Glutamatergic neuron (in vitro differentiated cells): ENCODE data around the gene CASP2. TPM values are rescaled to one million over a fixed set of nuclear protein-coding genes. Genes with fewer than 3 reads are reported as not detected.
A peak's percentile ranks its signal among the peaks of the same experiment; 100 is the strongest.
"Not testable (repeated sequence)": the region's sequence is repeated elsewhere in the genome, so short reads cannot be mapped to it uniquely, and the experiment has no call there.

Experiments
- DNase-seq: peaks from one replicate; pipeline ENCODE4 v3.0.0; 2022
- H3K27ac Mint-ChIP-seq: one replicate; pipeline ENCODE4 v1.8.0; 2020; ENCODE audit warnings: mild to moderate bottlenecking, mixed read lengths, inconsistent platforms; ENCODE audit not compliant: unreplicated experiment
- H3K27me3 Mint-ChIP-seq: one replicate; pipeline ENCODE4 v1.8.0; 2020; ENCODE audit warnings: mild to moderate bottlenecking, moderate library complexity, mixed read lengths, inconsistent platforms; ENCODE audit not compliant: unreplicated experiment
- H3K36me3 Mint-ChIP-seq: one replicate; pipeline ENCODE4 v1.8.0; 2020; ENCODE audit warnings: mild to moderate bottlenecking, mixed read lengths, inconsistent platforms; ENCODE audit not compliant: unreplicated experiment
- H3K4me1 Mint-ChIP-seq: one replicate; pipeline ENCODE4 v1.8.0; 2020; ENCODE audit warnings: mild to moderate bottlenecking, low read depth, mixed read lengths, inconsistent platforms; ENCODE audit not compliant: unreplicated experiment
- H3K4me3 Mint-ChIP-seq: one replicate; pipeline ENCODE4 v1.8.0; 2020; ENCODE audit warnings: mild to moderate bottlenecking, mixed read lengths, inconsistent platforms; ENCODE audit not compliant: unreplicated experiment
- H3K9me3 Mint-ChIP-seq: one replicate; pipeline ENCODE4 v1.8.0; 2020; ENCODE audit warnings: mild to moderate bottlenecking, moderate library complexity, mixed read lengths, inconsistent platforms; ENCODE audit not compliant: unreplicated experiment
- total RNA-seq: library from RNA; stranded (reverse); fragmentation: NEBNext Ultra II Directional; extraction: Animal tissue kit (Norgen Biotek cat#: 25700); gene quantifications from one replicate; pipeline ENCODE4 v1.2.1, GENCODE V29; 2021; ENCODE audit not compliant: unreplicated experiment
- TF ChIP-seq, protein P1 (sequence below): fragments of 200-600 bp; sonication (generic); IDR thresholded peaks from one replicate; pipeline ENCODE4 v1.5.0; 2021; ENCODE audit not compliant: partially characterized antibody, unreplicated experiment

CASP2 gene
- total RNA-seq, 1 donor from 2014 or later: 59.2 TPM

DNA sequence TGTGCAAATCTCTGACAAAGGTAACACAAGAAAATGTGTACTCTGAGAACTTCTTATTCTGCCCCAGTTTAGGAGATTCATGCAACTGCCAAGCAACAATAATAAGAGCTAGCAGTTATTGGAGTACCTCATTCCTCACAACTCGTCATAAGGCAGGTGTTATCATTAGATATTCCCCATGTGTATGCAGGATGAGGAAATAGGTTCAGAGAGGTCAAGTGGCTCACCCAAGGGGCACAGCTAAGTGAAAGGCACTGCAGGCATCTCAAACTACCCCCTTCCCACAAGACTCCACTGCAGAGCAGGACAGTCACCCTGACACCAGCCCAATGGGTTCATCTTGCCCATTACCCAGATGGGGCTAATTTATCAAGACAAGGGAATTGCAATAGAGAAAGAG lies 26.2 kb upstream of the CASP2 start:
- no peak overlapping the region for H3K27ac Mint-ChIP-seq

DNA sequence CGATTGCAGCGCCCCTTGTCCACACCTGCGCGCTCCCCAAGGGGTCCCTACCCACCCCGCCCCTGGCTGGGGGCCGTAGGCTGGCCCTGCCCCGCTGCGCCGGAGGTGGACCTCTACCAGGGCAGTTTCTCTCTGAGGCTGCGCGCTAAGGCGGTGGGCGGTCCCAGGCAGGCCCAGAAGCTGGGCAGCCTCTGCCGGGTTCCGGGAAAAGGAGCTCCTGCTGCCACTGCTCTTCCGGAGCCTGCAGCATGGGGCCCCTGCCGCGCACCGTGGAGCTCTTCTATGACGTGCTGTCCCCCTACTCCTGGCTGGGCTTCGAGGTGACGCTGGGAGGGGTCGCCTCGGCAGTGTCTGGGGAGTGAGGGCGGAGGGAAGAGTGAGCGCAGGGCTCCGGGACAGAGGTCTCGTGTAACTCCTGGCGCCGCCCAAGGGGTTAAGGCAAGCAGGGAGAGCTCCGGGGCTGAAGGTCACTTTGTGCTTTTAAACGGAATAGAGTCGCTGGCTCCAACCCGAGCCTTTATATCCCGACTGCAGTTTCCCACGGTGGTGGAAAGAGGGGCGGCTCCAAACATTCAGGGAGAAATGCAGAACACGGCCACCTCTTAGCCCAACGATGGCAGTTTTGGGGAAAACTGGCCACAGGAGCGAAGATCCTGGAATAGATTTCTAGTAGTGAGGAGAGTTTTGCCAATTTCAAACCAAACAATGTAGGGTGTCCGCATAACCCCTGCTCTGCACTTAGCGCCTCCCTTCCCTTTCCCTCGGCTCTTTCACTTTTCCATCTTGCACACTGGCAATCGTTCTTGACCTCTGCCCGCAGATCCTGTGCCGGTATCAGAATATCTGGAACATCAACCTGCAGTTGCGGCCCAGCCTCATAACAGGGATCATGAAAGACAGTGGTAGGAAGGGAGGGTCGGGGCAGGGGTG lies 24.6 kb upstream of the CASP2 start, which contains the start of gene GSTK1:
Gene GSTK1, plus strand, starts transcription at position 176 of the 930 bp plus-strand sequence. Its CDS starts 73 bp downstream, at position 249.
- TF ChIP-seq, protein P1, sequence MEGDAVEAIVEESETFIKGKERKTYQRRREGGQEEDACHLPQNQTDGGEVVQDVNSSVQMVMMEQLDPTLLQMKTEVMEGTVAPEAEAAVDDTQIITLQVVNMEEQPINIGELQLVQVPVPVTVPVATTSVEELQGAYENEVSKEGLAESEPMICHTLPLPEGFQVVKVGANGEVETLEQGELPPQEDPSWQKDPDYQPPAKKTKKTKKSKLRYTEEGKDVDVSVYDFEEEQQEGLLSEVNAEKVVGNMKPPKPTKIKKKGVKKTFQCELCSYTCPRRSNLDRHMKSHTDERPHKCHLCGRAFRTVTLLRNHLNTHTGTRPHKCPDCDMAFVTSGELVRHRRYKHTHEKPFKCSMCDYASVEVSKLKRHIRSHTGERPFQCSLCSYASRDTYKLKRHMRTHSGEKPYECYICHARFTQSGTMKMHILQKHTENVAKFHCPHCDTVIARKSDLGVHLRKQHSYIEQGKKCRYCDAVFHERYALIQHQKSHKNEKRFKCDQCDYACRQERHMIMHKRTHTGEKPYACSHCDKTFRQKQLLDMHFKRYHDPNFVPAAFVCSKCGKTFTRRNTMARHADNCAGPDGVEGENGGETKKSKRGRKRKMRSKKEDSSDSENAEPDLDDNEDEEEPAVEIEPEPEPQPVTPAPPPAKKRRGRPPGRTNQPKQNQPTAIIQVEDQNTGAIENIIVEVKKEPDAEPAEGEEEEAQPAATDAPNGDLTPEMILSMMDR: no peak
- DNase-seq: peak; percentile 78
- Mint-ChIP-seq H3K27ac (no peak within 1 kb of the TSS), H3K4me1 (no peaks in the 10 kb centered on the region), H3K36me3 (peaks cover 5% of the 10 kb centered on the region), H3K4me3 (peak within 1 kb of the TSS; percentile 85), H3K27me3 (peaks cover 4% of the 10 kb centered on the region), H3K9me3 (peaks cover 3% of the 10 kb centered on the region)

More for the DNA sequence above, 26.2 kb upstream of the CASP2 start:
- peak overlapping the region; percentile 61 for H3K4me3 Mint-ChIP-seq
- H3K4me1 Mint-ChIP-seq: no peaks in the 10 kb centered on the region
- peaks cover 5% of the 10 kb centered on the region for H3K36me3 Mint-ChIP-seq
- TF ChIP-seq, protein P1: no peak
- DNase-seq: no peak
- H3K27me3 Mint-ChIP-seq: peaks cover 4% of the 10 kb centered on the region
- H3K9me3 Mint-ChIP-seq: peaks cover 3% of the 10 kb centered on the region

DNA sequence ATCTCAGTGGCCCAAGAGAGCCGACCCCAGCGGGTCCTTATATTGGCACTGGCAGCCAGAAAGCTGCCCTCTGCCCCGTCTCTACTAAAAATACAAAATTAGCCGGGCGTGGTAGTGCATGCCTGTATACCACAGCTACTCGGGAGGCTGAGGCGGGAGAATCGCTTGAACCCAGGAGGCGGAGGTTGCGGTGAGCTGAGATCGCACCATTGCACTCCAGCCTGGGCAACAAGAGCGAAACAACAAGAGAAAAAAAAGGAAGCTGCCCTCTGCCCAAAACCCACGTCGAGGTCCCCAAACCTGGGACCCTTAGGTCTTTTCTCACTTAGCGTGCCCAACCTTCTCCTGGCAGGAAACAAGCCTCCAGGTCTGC lies 24.0 kb upstream of the CASP2 start:
- not testable (repeated sequence) for H3K27me3 Mint-ChIP-seq, H3K9me3 Mint-ChIP-seq, H3K4me1 Mint-ChIP-seq, H3K27ac Mint-ChIP-seq, H3K36me3 Mint-ChIP-seq, DNase-seq
- H3K4me3 Mint-ChIP-seq: peak overlapping the region; percentile 85

DNA sequence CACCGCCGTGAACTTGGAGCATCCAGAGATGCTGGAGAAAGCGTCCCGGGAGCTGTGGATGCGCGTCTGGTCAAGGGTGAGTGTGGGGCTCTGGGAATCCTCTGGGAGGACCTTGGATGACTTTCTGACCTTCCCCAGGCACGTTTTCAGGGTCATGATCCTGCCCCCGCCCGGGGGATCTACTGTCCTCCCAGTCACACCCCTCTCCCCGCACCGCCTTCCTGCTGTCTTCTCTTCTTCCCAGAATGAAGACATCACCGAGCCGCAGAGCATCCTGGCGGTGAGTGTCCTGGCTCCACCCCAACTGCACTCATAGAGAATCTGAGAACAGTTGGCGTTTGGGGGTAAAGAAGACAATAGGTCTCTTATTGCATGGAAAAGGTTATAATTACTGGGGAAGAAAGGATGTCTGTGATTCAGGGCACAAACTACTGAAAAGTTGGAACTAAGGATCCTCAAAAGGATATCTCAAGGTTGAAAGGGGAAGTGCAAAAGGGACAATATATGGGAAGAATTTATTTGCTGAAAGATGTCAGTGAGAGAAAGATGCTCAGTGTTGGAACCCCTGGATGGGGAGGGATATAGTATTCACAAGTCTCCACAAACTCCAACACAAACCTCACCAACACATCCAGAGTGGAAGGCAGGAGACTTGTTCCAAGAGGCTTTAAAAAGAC lies 23.0 kb upstream of the CASP2 start:
- H3K9me3 Mint-ChIP-seq: peaks cover 3% of the 10 kb centered on the region
- TF ChIP-seq, protein P1: no peak
- peak overlapping the region; percentile 1 for H3K27ac Mint-ChIP-seq

DNA sequence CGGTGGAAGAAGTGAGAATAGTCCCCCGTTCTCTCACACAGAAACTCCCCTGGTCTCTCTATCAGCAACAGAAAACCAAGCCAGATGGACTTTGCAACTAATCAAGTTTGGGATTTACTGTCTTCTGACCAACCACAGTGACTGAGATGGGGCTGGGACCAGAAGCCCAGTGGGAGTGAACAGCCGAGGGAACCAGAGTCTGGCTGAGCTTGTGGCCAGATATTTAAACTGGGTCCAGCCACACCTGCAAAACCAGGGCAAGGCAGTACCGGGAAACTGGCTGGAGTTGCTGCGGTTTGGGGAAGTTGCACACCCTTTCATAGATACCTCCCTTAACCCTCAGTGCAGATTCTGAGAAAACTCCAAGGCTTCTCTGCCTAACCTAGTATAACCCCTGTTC lies 18.9 kb upstream of the CASP2 start:
- Mint-ChIP-seq H3K4me1 (no peaks in the 10 kb centered on the region), H3K27me3 (peaks cover 2% of the 10 kb centered on the region), H3K4me3 (no peak overlapping the region), H3K27ac (peak overlapping the region; percentile 34), H3K36me3 (peaks cover 5% of the 10 kb centered on the region), H3K9me3 (no peaks in the 10 kb centered on the region)
- TF ChIP-seq, protein P1: no peak
- no peak for DNase-seq

More for the DNA sequence above, 23.0 kb upstream of the CASP2 start:
- peaks cover 5% of the 10 kb centered on the region for H3K36me3 Mint-ChIP-seq
- H3K27me3 Mint-ChIP-seq: peaks cover 4% of the 10 kb centered on the region
- H3K4me1 Mint-ChIP-seq: no peaks in the 10 kb centered on the region
- no peak for DNase-seq
- no peak overlapping the region for H3K4me3 Mint-ChIP-seq
